Midbrain (tissue), 1 donor: ENCODE measurements around the gene EDARADD.
"Not testable (repeated sequence)": the region's sequence is repeated elsewhere in the genome, so short reads cannot be mapped to it uniquely, and the experiment has no call there.

Source experiments
- DNase-seq: peaks from one replicate; lab custom pipeline; 2025; lab: John Stamatoyannopoulos, UW

Gene EDARADD

GRCh38 chr1:236393681-236394481 is at the start of gene EDARADD:
TSS of gene EDARADD (plus strand) at chr1:236394286. CDS start at chr1:236394445, 159 bp downstream.
- DNase-seq: no peak

- DNase-seq: no peak
Measured at GRCh38 chr1:236345728-236346127, 48.4 kb upstream of the EDARADD start.

GRCh38 chr1:236348071-236348470 is 46.0 kb upstream of the EDARADD start:
- no peak for DNase-seq

GRCh38 chr1:236350308-236350707 is 43.8 kb upstream of the EDARADD start:
- DNase-seq: no peak

GRCh38 chr1:236351875-236352573 is 42.1 kb upstream of the EDARADD start:
- DNase-seq: no peak

- DNase-seq: not testable (repeated sequence)
Measured at GRCh38 chr1:236352747-236353146, 41.3 kb upstream of the EDARADD start.

- no peak for DNase-seq
Measured at GRCh38 chr1:236353813-236354212, 40.3 kb upstream of the EDARADD start.

GRCh38 chr1:236354330-236355147 is 39.5 kb upstream of the EDARADD start:
- DNase-seq: no peak

GRCh38 chr1:236356141-236356540 is 37.9 kb upstream of the EDARADD start:
- no peak for DNase-seq

- DNase-seq: no peak
Measured at GRCh38 chr1:236361909-236362590, 32.0 kb upstream of the EDARADD start.

- no peak for DNase-seq
Measured at GRCh38 chr1:236363237-236363636, 30.8 kb upstream of the EDARADD start.

GRCh38 chr1:236365999-236366570 is 28.0 kb upstream of the EDARADD start:
- no peak for DNase-seq

- not testable (repeated sequence) for DNase-seq
Measured at GRCh38 chr1:236366681-236367080, 27.4 kb upstream of the EDARADD start.

GRCh38 chr1:236370420-236370819 is 23.7 kb upstream of the EDARADD start:
- no peak for DNase-seq

- no peak for DNase-seq
Measured at GRCh38 chr1:236371083-236371482, 23.0 kb upstream of the EDARADD start.

- no peak for DNase-seq
Measured at GRCh38 chr1:236377832-236378535, 16.1 kb upstream of the EDARADD start.

GRCh38 chr1:236381565-236382158 is 12.4 kb upstream of the EDARADD start:
- DNase-seq: no peak

- DNase-seq: no peak
Measured at GRCh38 chr1:236388332-236388731, 5.8 kb upstream of the EDARADD start.

- DNase-seq: no peak
Measured at GRCh38 chr1:236389253-236389652, 4.8 kb upstream of the EDARADD start.

GRCh38 chr1:236391008-236391407 is 3.1 kb upstream of the EDARADD start:
- no peak for DNase-seq
